ACC112 (cell line): ENCODE data around the gene INPP5E.

Experiments
- H2AFZ ChIP-seq: fragments of 200-600 bp; sonication (generic); one replicate; pipeline ENCODE4 v1.6.0; 2017; ENCODE audit warnings: antibody characterized with exemption, low read length; ENCODE audit not compliant: unreplicated experiment
- H3K27ac ChIP-seq: fragments of 200-600 bp; sonication (generic); 2 replicates; pipeline ENCODE4 v1.5.1; 2014; ENCODE audit warnings: low read depth, mild to moderate bottlenecking, antibody characterized with exemption, low read length, moderate library complexity
- H3K27me3 ChIP-seq: fragments of 200-600 bp; sonication (generic); 2 replicates; pipeline ENCODE4 v1.6.1; 2014; ENCODE audit warnings: mild to moderate bottlenecking, antibody characterized with exemption, low read length, moderate library complexity, mixed read lengths; ENCODE audit not compliant: insufficient read depth
- H3K36me3 ChIP-seq: fragments of 200-600 bp; sonication (generic); 2 replicates; pipeline ENCODE4 v1.6.1; 2016; ENCODE audit warnings: mild to moderate bottlenecking, antibody characterized with exemption, low read length, moderate library complexity, mixed read lengths; ENCODE audit not compliant: insufficient read depth
- H3K4me1 ChIP-seq: fragments of 200-600 bp; sonication (generic); one replicate; pipeline ENCODE4 v1.6.1; 2016; ENCODE audit warnings: low read length, mixed read lengths; ENCODE audit not compliant: insufficient read depth, unreplicated experiment, control insufficient read depth
- H3K4me3 ChIP-seq: fragments of 200-600 bp; sonication (generic); 2 replicates; pipeline ENCODE4 v1.5.1; 2014; ENCODE audit warnings: mild to moderate bottlenecking, low read depth, low read length
- H3K79me2 ChIP-seq: fragments of 200-600 bp; sonication (generic); one replicate; pipeline ENCODE4 v1.6.0; 2016; ENCODE audit warnings: low read length; ENCODE audit not compliant: control insufficient read depth, unreplicated experiment, insufficient read depth

The INPP5E gene

DNA sequence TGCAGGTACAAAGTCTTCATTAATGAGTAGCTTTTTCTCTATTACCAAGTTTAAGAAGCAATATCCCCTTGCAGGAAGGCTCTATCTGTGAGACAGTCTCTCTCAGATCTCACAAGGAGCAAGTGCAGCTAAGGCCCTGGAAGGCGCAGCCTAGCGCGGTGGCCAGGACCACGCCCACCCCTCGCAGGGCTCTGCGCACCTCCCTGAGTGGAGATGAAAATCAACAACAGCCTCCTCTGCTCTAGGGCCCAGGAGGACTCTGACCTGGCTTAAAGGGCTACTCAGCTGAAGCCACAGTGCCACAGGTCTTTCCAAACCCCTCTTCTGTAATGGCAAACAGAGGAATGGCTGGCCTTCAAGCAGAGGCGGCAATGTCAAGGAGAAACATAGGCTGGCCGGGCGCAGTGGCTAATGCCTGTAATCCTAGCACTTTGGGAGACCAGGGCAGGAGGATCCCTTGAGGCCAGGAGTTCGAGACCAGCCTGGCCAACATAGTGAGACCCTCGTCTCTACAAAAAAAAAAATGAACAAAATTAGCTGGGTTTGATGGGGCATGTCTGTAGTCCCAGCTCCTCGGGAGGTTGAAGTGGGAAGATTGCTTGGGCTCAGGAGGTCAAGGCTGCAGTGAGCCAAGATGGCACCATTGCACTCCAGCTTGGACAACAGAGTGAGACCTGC lies 31.3 kb upstream of the INPP5E start:
- peaks cover 57% of the 10 kb centered on the region for H3K79me2 ChIP-seq
- H3K27me3 ChIP-seq: no peaks in the 10 kb centered on the region
- no peak overlapping the region for H2AFZ ChIP-seq
- no peak overlapping the region for H3K27ac ChIP-seq
- H3K36me3 ChIP-seq: peaks cover 44% of the 10 kb centered on the region
- no peak overlapping the region for H3K4me3 ChIP-seq
- no peaks in the 10 kb centered on the region for H3K4me1 ChIP-seq

DNA sequence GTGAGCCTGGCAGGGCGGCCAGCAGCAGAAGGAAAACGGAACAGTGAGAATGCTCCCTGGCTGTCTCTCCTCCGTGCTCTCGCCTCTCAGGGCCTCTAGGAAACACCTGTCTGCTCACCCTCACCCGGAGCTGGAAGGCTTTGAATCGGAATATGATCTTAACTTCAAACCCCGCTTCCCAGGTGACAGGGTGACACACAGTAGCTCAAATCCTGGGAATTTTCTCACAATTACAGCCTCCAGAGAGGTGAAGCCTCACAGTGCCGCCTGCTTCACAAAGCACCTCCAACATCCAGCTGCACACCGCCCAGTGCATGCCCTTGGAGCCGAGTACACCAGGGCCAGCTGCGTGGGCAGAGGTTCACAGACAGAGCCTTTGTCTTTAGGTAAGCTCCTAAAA lies 30.7 kb upstream of the INPP5E start:
- Histone ChIP-seq H3K27ac (no peak overlapping the region), H3K36me3 (peaks cover 48% of the 10 kb centered on the region), H3K4me1 (no peaks in the 10 kb centered on the region), H2AFZ (no peak overlapping the region), H3K27me3 (no peaks in the 10 kb centered on the region), H3K79me2 (peaks cover 54% of the 10 kb centered on the region), H3K4me3 (no peak overlapping the region)

DNA sequence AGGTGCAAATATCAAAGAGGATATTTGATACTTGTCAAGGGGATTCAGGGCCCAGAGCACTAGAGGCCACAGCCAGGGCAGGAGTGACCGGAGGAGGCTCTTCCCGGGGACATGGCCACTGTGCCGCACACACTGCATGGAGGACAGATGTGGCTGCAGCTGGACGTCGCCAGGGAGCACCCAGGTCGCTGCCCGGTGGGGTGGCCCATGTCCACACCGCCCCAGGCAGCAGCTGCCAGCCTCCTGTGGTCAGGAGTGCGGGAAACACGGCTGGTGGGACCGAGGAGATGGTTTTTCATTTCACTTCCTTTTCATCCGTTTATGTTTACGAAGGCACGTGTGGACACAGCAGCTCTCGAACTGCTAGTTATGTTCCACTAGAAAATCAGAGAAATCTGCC lies 28.1 kb upstream of the INPP5E start:
- Histone ChIP-seq H3K4me3 (no peak overlapping the region), H2AFZ (no peak overlapping the region), H3K27ac (no peak overlapping the region), H3K27me3 (no peaks in the 10 kb centered on the region), H3K4me1 (no peaks in the 10 kb centered on the region), H3K36me3 (peaks cover 41% of the 10 kb centered on the region), H3K79me2 (peaks cover 35% of the 10 kb centered on the region)

DNA sequence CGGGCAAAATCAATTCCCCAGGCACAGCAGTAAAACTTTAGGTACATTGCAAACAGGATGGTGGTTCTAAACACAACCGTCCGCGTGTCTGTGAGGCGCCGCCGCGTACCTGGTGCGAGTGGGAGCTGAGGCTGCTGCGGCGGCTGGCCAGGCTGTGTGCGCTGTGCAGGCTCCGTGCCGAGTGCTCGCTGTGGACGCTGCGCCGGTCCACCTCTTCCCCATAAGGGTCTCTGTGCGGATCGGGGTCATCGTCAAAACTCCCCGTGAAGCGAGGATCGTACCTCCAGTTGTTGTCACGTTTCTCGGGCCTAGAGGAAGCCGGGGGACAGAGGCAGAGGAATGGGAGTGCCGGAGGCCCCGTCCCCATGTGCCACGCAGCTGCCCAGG lies 26.5 kb upstream of the INPP5E start:
- peaks cover 39% of the 10 kb centered on the region for H3K36me3 ChIP-seq
- H3K27ac ChIP-seq: no peak overlapping the region
- no peak overlapping the region for H2AFZ ChIP-seq
- no peaks in the 10 kb centered on the region for H3K4me1 ChIP-seq
- H3K79me2 ChIP-seq: peaks cover 19% of the 10 kb centered on the region
- no peaks in the 10 kb centered on the region for H3K27me3 ChIP-seq
- H3K4me3 ChIP-seq: no peak overlapping the region

DNA sequence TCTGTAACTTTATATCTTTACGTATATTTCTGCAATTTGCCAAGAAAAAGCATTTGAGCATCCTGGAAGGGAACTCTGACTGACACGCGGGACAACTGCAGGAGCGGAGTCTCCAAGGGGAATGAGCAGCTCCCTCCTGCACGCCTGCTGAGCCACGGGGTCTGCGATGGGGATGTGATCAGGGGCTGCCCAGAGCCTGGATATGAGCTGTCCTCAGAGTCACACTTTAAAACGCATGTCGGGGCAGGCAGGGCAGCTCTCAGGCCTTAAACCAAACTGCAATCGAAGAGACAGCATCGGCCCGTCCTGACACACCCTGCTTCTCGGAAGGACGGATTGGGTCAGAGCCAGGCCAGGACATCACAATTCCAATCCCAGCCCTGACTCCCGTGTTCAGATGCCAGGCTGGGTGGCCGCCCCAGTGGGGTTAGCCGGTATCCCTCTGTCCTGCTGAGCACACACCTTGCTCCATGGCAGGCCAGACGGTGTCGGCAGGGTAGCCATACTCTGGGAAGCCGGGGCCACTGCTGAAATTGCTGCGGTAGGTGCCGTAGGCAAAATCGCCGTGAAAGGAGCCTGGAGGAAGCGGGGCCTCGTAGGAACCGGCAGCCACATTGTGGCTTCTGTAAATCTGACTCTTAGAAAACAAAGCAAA lies 26.0 kb upstream of the INPP5E start:
- Histone ChIP-seq H3K4me1 (no peaks in the 10 kb centered on the region), H3K79me2 (peaks cover 18% of the 10 kb centered on the region), H3K4me3 (no peak overlapping the region), H3K27me3 (no peaks in the 10 kb centered on the region), H2AFZ (no peak overlapping the region), H3K36me3 (peaks cover 43% of the 10 kb centered on the region), H3K27ac (no peak overlapping the region)

DNA sequence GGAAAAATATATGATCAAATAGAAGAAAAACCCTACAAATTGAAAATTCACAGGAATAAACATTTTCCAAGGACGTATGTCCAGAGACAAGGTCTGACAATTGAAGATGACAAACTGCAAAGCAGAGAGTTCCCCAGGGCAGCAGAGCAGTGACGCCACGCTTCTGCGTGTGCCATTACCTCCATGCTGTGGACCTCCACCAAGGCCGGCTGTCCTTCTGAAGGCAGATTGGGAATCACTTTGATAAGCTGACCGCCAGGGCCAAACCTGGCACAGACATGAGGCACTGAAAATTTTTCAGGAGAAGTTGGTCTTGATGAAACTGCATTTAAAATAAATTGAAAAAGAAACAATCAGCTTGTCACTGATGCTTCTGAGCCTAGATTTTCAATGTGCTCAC lies 24.6 kb upstream of the INPP5E start:
- H3K4me3 ChIP-seq: no peak overlapping the region
- no peak overlapping the region for H3K27ac ChIP-seq
- peaks cover 52% of the 10 kb centered on the region for H3K36me3 ChIP-seq
- no peak overlapping the region for H2AFZ ChIP-seq
- no peaks in the 10 kb centered on the region for H3K27me3 ChIP-seq
- H3K79me2 ChIP-seq: peaks cover 11% of the 10 kb centered on the region
- H3K4me1 ChIP-seq: no peaks in the 10 kb centered on the region

DNA sequence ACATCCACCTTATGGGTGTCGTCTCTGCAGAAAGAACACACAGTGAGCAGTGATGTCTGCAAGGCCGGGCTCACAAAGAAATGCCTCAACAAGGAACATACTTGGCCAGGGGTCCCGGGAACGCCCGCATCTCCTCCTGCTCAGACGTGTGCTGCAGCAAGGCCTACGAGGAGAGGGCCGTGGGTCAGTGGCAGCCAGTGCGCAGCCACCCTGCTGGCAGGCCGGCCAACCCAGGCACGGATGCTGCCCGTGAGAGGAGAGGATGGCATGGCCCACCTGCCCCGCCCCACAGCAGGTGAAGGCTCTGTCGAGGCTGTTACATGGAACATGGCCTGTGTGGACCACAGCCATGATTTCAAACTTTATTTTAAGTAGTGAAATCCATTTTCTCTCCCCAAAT lies 23.9 kb upstream of the INPP5E start:
- H3K36me3 ChIP-seq: peaks cover 56% of the 10 kb centered on the region
- H3K27me3 ChIP-seq: no peaks in the 10 kb centered on the region
- no peak overlapping the region for H3K27ac ChIP-seq
- H3K4me1 ChIP-seq: no peaks in the 10 kb centered on the region
- peaks cover 10% of the 10 kb centered on the region for H3K79me2 ChIP-seq
- H3K4me3 ChIP-seq: no peak overlapping the region
- no peak overlapping the region for H2AFZ ChIP-seq

DNA sequence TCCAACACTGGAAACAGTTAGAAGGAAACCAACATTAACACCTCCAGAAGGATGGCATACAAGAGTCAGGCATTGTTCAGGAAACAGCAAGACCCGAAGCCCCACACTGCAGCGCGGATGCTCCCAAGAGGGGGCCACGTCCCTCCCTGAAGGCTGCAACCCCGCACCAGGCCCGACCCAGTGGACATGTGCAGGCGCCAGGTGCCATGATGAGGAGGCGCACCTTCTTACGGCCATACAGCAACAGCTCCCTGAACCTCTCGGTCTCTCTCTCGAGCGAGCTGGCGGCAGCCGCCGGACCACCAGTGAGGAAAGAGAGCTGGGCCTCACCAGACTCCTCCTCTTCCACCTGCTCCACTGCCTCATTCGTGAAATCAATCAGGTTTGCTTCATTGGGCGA lies 23.0 kb upstream of the INPP5E start:
- H3K79me2 ChIP-seq: peaks cover 10% of the 10 kb centered on the region
- H3K4me1 ChIP-seq: no peaks in the 10 kb centered on the region
- H2AFZ ChIP-seq: no peak overlapping the region
- no peaks in the 10 kb centered on the region for H3K27me3 ChIP-seq
- no peak overlapping the region for H3K4me3 ChIP-seq
- peaks cover 52% of the 10 kb centered on the region for H3K36me3 ChIP-seq
- H3K27ac ChIP-seq: no peak overlapping the region

DNA sequence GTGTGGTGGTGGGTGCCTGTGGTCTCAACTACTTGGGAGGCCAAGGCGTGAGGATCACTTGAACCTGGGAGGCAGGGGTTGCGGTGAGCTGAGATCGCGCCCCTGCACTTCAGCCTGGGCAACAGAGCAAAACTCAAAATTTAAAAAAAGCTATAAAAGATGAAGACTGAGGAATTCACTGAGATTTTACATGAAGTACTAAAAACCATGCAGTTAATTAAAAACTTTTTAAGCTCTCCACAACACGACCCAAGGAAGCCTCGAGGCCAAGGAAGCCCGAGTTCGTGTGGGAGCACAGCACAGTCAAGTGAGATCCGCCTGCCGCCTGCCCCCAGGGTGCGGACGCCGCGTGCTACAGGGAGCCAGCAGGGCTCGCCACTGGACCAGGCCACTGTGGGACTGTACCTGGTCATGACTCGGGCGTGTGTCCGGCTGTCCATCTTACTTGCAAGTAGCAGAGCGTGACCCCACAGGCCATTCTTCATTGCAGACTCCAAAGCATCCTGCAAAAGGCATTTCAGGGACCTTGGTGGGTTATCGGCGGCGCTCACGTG lies 21.2 kb upstream of the INPP5E start:
- H3K27ac ChIP-seq: no peak overlapping the region
- H3K36me3 ChIP-seq: peaks cover 44% of the 10 kb centered on the region
- H3K4me1 ChIP-seq: no peaks in the 10 kb centered on the region
- H3K79me2 ChIP-seq: peaks cover 8% of the 10 kb centered on the region
- H3K27me3 ChIP-seq: no peaks in the 10 kb centered on the region
- H3K4me3 ChIP-seq: no peak overlapping the region
- no peak overlapping the region for H2AFZ ChIP-seq

DNA sequence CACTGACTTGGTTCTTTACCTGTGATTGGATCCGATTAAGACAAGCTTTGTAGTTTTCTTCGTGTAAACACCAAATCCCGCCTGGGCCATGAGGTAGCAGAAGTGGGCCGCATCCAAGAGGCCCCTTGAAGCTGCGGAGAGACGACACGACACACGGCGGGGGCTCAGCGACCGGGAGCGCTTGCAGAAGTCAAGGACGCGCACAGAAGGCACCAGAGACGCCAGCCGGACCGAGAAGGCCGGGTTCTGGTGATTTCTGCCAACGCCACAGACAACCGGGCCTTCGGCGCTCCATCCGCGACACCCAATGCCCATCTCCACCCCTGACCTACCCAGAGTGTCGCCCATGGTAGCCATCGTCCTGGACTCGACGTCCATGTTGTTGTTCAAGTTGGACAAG lies 19.8 kb upstream of the INPP5E start:
- Histone ChIP-seq H3K4me1 (no peaks in the 10 kb centered on the region), H2AFZ (no peak overlapping the region), H3K4me3 (no peak overlapping the region), H3K79me2 (peaks cover 7% of the 10 kb centered on the region), H3K36me3 (peaks cover 35% of the 10 kb centered on the region), H3K27me3 (no peaks in the 10 kb centered on the region), H3K27ac (no peak overlapping the region)

DNA sequence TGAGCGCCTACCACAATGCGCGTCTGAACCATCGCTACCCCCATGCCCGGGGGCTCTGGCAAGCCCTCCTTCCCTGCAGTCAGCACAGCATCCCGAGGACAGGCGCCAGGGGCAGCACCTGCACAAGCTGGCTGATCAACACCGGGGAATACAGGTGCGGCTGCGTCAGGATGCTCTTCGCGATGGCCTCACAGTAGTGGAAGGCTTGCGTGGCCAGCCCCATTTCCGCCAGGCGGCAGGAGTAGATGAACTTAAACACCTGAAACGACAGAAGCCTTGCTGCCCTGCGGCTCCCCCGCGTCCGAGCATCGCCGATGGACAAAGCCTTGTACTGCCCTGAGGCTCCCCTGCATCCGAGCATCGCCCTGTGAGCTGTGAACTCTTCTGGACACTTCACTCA lies 17.7 kb upstream of the INPP5E start:
- Histone ChIP-seq H3K4me1 (no peaks in the 10 kb centered on the region), H3K27me3 (no peaks in the 10 kb centered on the region), H2AFZ (no peak overlapping the region), H3K36me3 (peaks cover 35% of the 10 kb centered on the region; the same call in 1 of the 2 replicates), H3K4me3 (no peak overlapping the region), H3K79me2 (peaks cover 2% of the 10 kb centered on the region), H3K27ac (no peak overlapping the region)
